Progenitor cell of endocrine pancreas (in vitro differentiated cells): Measurements from ENCODE around the gene PLEKHG7. TPM values are rescaled to one million over a fixed set of nuclear protein-coding genes. Genes with fewer than 3 reads are reported as not detected.

Experiments used
- DNase-seq: peaks from one replicate; pipeline ENCODE4 v3.0.0; 2021; ENCODE audit warnings: low spot score; ENCODE audit not compliant: unreplicated experiment
- H3K27ac Mint-ChIP-seq: 2 replicates; pipeline ENCODE4 v1.8.0; 2021; ENCODE audit warnings: mild to moderate bottlenecking, moderate library complexity, mixed read lengths
- H3K27me3 Mint-ChIP-seq: 2 replicates; pipeline ENCODE4 v1.8.0; 2021; ENCODE audit warnings: mixed read lengths
- H3K36me3 Mint-ChIP-seq: 2 replicates; pipeline ENCODE4 v1.8.0; 2022; ENCODE audit warnings: mixed read lengths; ENCODE audit not compliant: insufficient read depth
- H3K4me1 Mint-ChIP-seq: 2 replicates; pipeline ENCODE4 v1.8.0; 2021; ENCODE audit warnings: low read depth, mixed read lengths
- H3K4me3 Mint-ChIP-seq: 2 replicates; pipeline ENCODE4 v1.8.0; 2021; ENCODE audit warnings: low read depth, mild to moderate bottlenecking, moderate library complexity, mixed read lengths
- H3K9me3 Mint-ChIP-seq: 2 replicates; pipeline ENCODE4 v1.8.0; 2021; ENCODE audit warnings: low read depth, mixed read lengths
- CTCF ChIP-seq: fragments of 200-600 bp; sonication (generic); IDR thresholded peaks from one replicate; pipeline ENCODE4 v1.5.0; 2021; ENCODE audit warnings: antibody characterized with exemption, mild to moderate bottlenecking; ENCODE audit not compliant: unreplicated experiment
- total RNA-seq: library from RNA; stranded (reverse); gene quantifications from 2 replicates; pipeline ENCODE4 v1.2.1, GENCODE V29; 2021

The PLEKHG7 gene
- total RNA-seq, 1 donor from 2014 or later, result 0.65 TPM

- TF ChIP-seq CTCF, result no peak
- Mint-ChIP-seq H3K27ac (no peak overlapping the region), H3K9me3 (no peaks in the 10 kb centered on the region), H3K27me3 (no peaks in the 10 kb centered on the region), H3K4me1 (no peaks in the 10 kb centered on the region), H3K36me3 (peaks cover 31% of the 10 kb centered on the region), H3K4me3 (no peak overlapping the region)
- DNase-seq, result no peak
Observed at GRCh38 chr12:92810370-92810769, 107.6 kb downstream of the PLEKHG7 start.

- Mint-ChIP-seq H3K27me3 (no peaks in the 10 kb centered on the region), H3K27ac (no peak overlapping the region), H3K36me3 (peaks cover 11% of the 10 kb centered on the region), H3K9me3 (no peaks in the 10 kb centered on the region), H3K4me1 (no peaks in the 10 kb centered on the region), H3K4me3 (no peak overlapping the region)
- no peak for DNase-seq
- no peak for TF ChIP-seq CTCF
Observed at GRCh38 chr12:92814584-92814983, 111.8 kb downstream of the PLEKHG7 start.

GRCh38 chr12:92821142-92821541 lies 118.4 kb downstream of the PLEKHG7 start:
- peaks cover 5% of the 10 kb centered on the region for H3K36me3 Mint-ChIP-seq

More at GRCh38 chr12:92821142-92821541, 118.4 kb downstream of the PLEKHG7 start:
- H3K27me3 Mint-ChIP-seq, result no peaks in the 10 kb centered on the region
- DNase-seq, result no peak
- no peak overlapping the region for H3K4me3 Mint-ChIP-seq
- no peaks in the 10 kb centered on the region for H3K4me1 Mint-ChIP-seq
- no peaks in the 10 kb centered on the region for H3K9me3 Mint-ChIP-seq
- no peak for TF ChIP-seq CTCF
- no peak overlapping the region for H3K27ac Mint-ChIP-seq

Other genes starting within 250 kb of the PLEKHG7 start
- 19.5 and 19.6 TPM in 2 replicates for gene EEA1, start 226.3 kb downstream of the PLEKHG7 start, total RNA-seq